ENCODE data around the gene DNAJB2.

The DNAJB2 gene

DNA sequence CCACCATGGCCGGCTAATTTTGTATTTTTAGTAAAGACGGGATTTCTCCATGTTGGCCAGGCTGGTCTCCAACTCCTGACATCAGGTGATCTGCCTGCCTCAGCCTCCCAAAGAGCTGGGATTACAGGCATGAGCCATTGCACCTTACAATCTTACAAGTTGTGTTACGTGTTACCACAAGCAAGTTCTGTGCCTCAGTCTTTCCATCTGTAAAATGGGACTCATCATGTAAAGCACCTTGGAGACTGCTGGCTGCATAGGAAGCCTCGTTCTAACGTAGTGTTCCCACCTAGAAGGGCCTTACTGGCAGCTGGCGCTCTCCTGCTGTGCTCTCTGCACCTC, 10.0 kb downstream of the DNAJB2 start:
- no peak for TF ChIP-seq CTCF (IDR thresholded peaks at IDR 0.05)
- H3K27ac ChIP-seq = no peak overlapping the region
- H3K27me3 ChIP-seq (ENCODE audit: control insufficient read depth, insufficient read depth, low read length) = no peaks in the 10 kb centered on the region
- H3K4me3 ChIP-seq (ENCODE audit: low read depth, low read length) = no peak overlapping the region
- H3K9me3 ChIP-seq (ENCODE audit: control insufficient read depth, low read length) = no peaks in the 10 kb centered on the region
- no peaks in the 10 kb centered on the region for H3K79me2 ChIP-seq
- H2AFZ ChIP-seq = no peak overlapping the region
- H3K4me2 ChIP-seq (ENCODE audit: low read length) = no peak overlapping the region
- no peaks in the 10 kb centered on the region for H3K36me3 ChIP-seq (ENCODE audit: control insufficient read depth, insufficient read depth, low read length)
- H3K9ac ChIP-seq = no peak overlapping the region
- no peaks in the 10 kb centered on the region for H3K4me1 ChIP-seq

- Histone ChIP-seq H3K9ac (no peak overlapping the region), H3K27ac (no peak overlapping the region), H3K4me3 (ENCODE audit: low read depth, low read length) (no peak overlapping the region), H3K9me3 (ENCODE audit: control insufficient read depth, low read length) (no peaks in the 10 kb centered on the region), H2AFZ (no peak overlapping the region), H3K4me1 (peaks cover 3% of the 10 kb centered on the region), H3K79me2 (no peaks in the 10 kb centered on the region), H3K27me3 (ENCODE audit: control insufficient read depth, insufficient read depth, low read length) (no peaks in the 10 kb centered on the region), H3K4me2 (ENCODE audit: low read length) (no peak overlapping the region), H3K36me3 (ENCODE audit: control insufficient read depth, insufficient read depth, low read length) (no peaks in the 10 kb centered on the region)
- no peak for TF ChIP-seq CTCF (IDR thresholded peaks at IDR 0.05)
Observed at GRCh38 chr2:219289537-219290361, 10.6 kb downstream of the DNAJB2 start.

GRCh38 chr2:219290381-219291171, 11.4 kb downstream of the DNAJB2 start:
- H3K9me3 ChIP-seq (ENCODE audit: control insufficient read depth, low read length) = no peaks in the 10 kb centered on the region
- H3K27ac ChIP-seq = no peak overlapping the region
- no peak overlapping the region for H2AFZ ChIP-seq
- H3K36me3 ChIP-seq (ENCODE audit: control insufficient read depth, insufficient read depth, low read length) = no peaks in the 10 kb centered on the region
- H3K9ac ChIP-seq = no peak overlapping the region
- H3K4me3 ChIP-seq (ENCODE audit: low read depth, low read length) = no peak overlapping the region
- no peaks in the 10 kb centered on the region for H3K27me3 ChIP-seq (ENCODE audit: control insufficient read depth, insufficient read depth, low read length)
- H3K79me2 ChIP-seq = no peaks in the 10 kb centered on the region
- no peak for TF ChIP-seq CTCF (IDR thresholded peaks at IDR 0.05)
- H3K4me1 ChIP-seq = peaks cover 6% of the 10 kb centered on the region
- no peak overlapping the region for H3K4me2 ChIP-seq (ENCODE audit: low read length)

- H3K9ac ChIP-seq = no peak overlapping the region
- no peak overlapping the region for H2AFZ ChIP-seq
- TF ChIP-seq CTCF (IDR thresholded peaks at IDR 0.05) = no peak
Observed at GRCh38 chr2:219291394-219291793, 12.2 kb downstream of the DNAJB2 start.

More at GRCh38 chr2:219291394-219291793, 12.2 kb downstream of the DNAJB2 start:
- Histone ChIP-seq H3K27ac (no peak overlapping the region), H3K79me2 (no peaks in the 10 kb centered on the region), H3K4me2 (ENCODE audit: low read length) (no peak overlapping the region), H3K9me3 (ENCODE audit: control insufficient read depth, low read length) (no peaks in the 10 kb centered on the region), H3K4me1 (peaks cover 6% of the 10 kb centered on the region), H3K36me3 (ENCODE audit: control insufficient read depth, insufficient read depth, low read length) (no peaks in the 10 kb centered on the region), H3K27me3 (ENCODE audit: control insufficient read depth, insufficient read depth, low read length) (no peaks in the 10 kb centered on the region), H3K4me3 (ENCODE audit: low read depth, low read length) (no peak overlapping the region)
